ENCODE results near the gene LCN15. TPM values are rescaled to one million over a fixed set of nuclear protein-coding genes. Genes with fewer than 3 reads are reported as not detected.

The LCN15 gene
- polyA plus RNA-seq, 3 donors = not detected

DNA sequence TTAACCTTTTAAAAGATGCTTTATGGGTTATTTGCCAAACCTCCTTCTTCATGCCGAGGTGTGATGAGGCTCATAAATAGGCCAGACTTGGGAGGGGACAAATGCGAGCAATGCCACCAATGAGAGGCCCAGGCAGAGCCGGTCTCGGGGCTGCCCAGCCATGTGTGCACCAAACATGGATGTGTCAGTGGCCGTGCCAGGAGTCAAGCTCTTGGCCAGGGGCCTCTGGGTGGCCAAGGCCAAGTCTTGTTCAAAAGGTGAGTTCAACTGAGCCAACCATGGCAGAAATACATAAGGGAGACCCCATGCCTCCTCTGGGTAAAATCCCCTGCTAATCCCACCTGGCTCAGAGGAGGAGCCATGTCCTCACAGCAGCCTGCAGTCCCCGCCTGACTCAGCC is 10.9 kb upstream of the LCN15 start:
- no peak overlapping the region for H3K4me3 ChIP-seq (replicated peaks in 1 of 3; ENCODE audit: low read depth in 2 of 3, low read length in 3 of 3)
- H2AFZ ChIP-seq (ENCODE audit: insufficient read depth, low read depth, low read length, poor library complexity, severe bottlenecking) = no peak overlapping the region
- no peaks in the 10 kb centered on the region for H3K36me3 ChIP-seq (replicated peaks in 1 of 2; ENCODE audit: control insufficient read depth in 1 of 2, insufficient read depth in 2 of 2, low read length in 2 of 2)
- WGBS (ENCODE audit: insufficient coverage) = 96% methylated on average over 6 of the region's 6 CpGs
- H3K27me3 ChIP-seq (ENCODE audit: control insufficient read depth in 2 of 2, insufficient read depth in 2 of 2, low read length in 2 of 2) = no peaks in the 10 kb centered on the region
- H3K27me3 Mint-ChIP-seq (ENCODE audit: low read depth in 3 of 3) = peaks cover 12 to 26% (median 14%) of the 10 kb centered on the region in 3 donors
- peaks cover 8 to 20% (median 14%) of the 10 kb centered on the region in 7 donors for H3K9me3 Mint-ChIP-seq
- no peaks in the 10 kb centered on the region for H3K79me2 ChIP-seq (ENCODE audit: insufficient read depth, low read length)
- peaks cover 9 to 18% of the 10 kb centered on the region in 2 donors for H3K9me3 ChIP-seq (replicated peaks in 1 of 2; ENCODE audit: control insufficient read depth in 1 of 2, insufficient read depth in 1 of 2, low read length in 2 of 2)
- H4K20me1 ChIP-seq (ENCODE audit: insufficient read depth, low read length) = no peaks in the 10 kb centered on the region
- intact Hi-C loops (cut with micrococcal nuclease) = no loop called here
- H3K4me1 Mint-ChIP-seq = peaks cover 4% of the 10 kb centered on the region
- H3K9ac ChIP-seq (ENCODE audit: insufficient read depth, low read length, poor library complexity, severe bottlenecking) = no peak overlapping the region
- no peaks in the 10 kb centered on the region for H3K36me3 Mint-ChIP-seq
- DNase-seq = no peak
- no peak overlapping the region for H3K27ac Mint-ChIP-seq
- no peak overlapping the region for H3K27ac ChIP-seq (ENCODE audit: low read depth in 1 of 2, low read length in 2 of 2)
- H3K4me3 Mint-ChIP-seq = no peak overlapping the region
- peaks cover 0 to 3% of the 10 kb centered on the region in 2 donors for H3K4me1 ChIP-seq (ENCODE audit: control insufficient read depth in 1 of 2, insufficient read depth in 2 of 2, low read length in 2 of 2)
- no peak overlapping the region for H3K4me2 ChIP-seq (replicated peaks; ENCODE audit: extremely low read depth, low read length, poor library complexity, severe bottlenecking)
- TF ChIP-seq CTCF (IDR thresholded peaks at IDR 0.05) = no peak

DNA sequence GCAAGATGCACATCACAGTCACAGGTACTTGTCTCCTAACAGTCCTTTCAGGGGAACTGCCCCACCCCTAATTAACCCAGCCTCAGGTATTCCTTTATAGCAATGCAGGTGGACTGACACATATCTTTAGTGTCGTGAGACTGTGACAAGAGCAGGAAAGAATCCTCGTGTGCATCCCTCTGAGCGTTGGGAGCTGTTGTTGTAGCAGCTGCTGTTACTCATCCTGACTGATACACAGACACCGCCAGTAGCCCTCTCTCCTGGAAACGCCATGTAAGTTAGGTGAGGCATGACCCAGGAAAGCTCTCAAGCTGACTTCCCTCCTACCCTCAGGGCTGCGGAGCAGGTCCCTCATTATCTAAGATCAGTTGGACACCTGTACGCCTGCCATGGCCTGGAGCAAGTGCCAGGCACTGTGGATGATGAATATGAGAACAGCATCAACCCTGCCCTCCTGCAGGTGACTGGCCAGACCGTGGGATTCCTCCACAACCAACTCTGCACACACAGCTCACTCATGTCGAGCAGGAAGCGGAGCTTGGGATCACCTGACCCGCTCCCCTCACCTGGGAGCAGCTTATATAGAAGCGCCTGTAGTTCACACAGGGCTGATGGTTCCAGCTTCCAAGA is 10.2 kb upstream of the LCN15 start:
- H4K20me1 ChIP-seq (ENCODE audit: insufficient read depth, low read length) = no peaks in the 10 kb centered on the region
- H3K27ac Mint-ChIP-seq = no peak overlapping the region
- intact Hi-C loops (cut with micrococcal nuclease) = no loop called here
- H3K36me3 Mint-ChIP-seq = no peaks in the 10 kb centered on the region
- no peak for TF ChIP-seq CTCF (IDR thresholded peaks at IDR 0.05)
- no peaks in the 10 kb centered on the region for H3K79me2 ChIP-seq (ENCODE audit: insufficient read depth, low read length)
- no peak overlapping the region for H3K4me3 Mint-ChIP-seq
- H3K4me1 ChIP-seq (ENCODE audit: control insufficient read depth in 1 of 2, insufficient read depth in 2 of 2, low read length in 2 of 2) = peaks cover 0 to 3% of the 10 kb centered on the region in 2 donors
- no peaks in the 10 kb centered on the region for H3K27me3 ChIP-seq (ENCODE audit: control insufficient read depth in 2 of 2, insufficient read depth in 2 of 2, low read length in 2 of 2)
- H2AFZ ChIP-seq (ENCODE audit: insufficient read depth, low read depth, low read length, poor library complexity, severe bottlenecking) = no peak overlapping the region
- peaks cover 4% of the 10 kb centered on the region for H3K4me1 Mint-ChIP-seq
- no peak overlapping the region for H3K4me3 ChIP-seq (replicated peaks in 1 of 3; ENCODE audit: low read depth in 2 of 3, low read length in 3 of 3)
- H3K9me3 Mint-ChIP-seq = peaks cover 8 to 20% (median 14%) of the 10 kb centered on the region in 7 donors
- no peak overlapping the region for H3K9ac ChIP-seq (ENCODE audit: insufficient read depth, low read length, poor library complexity, severe bottlenecking)
- no peak overlapping the region for H3K4me2 ChIP-seq (replicated peaks; ENCODE audit: extremely low read depth, low read length, poor library complexity, severe bottlenecking)
- WGBS (ENCODE audit: insufficient coverage) = 100% methylated on average over 5 of the region's 12 CpGs
- H3K9me3 ChIP-seq (replicated peaks in 1 of 2; ENCODE audit: control insufficient read depth in 1 of 2, insufficient read depth in 1 of 2, low read length in 2 of 2) = peaks cover 9 to 18% of the 10 kb centered on the region in 2 donors
- H3K36me3 ChIP-seq (replicated peaks in 1 of 2; ENCODE audit: control insufficient read depth in 1 of 2, insufficient read depth in 2 of 2, low read length in 2 of 2) = no peaks in the 10 kb centered on the region
- DNase-seq = no peak
- H3K27ac ChIP-seq (ENCODE audit: low read depth in 1 of 2, low read length in 2 of 2) = no peak overlapping the region
- H3K27me3 Mint-ChIP-seq (ENCODE audit: low read depth in 3 of 3) = peaks cover 12 to 28% (median 14%) of the 10 kb centered on the region in 3 donors
